Skin of body (tissue), 2 donors: Measurements from ENCODE around the gene C19orf25. TPM values are rescaled to one million over a fixed set of nuclear protein-coding genes. Genes with fewer than 3 reads are reported as not detected.
A peak's percentile ranks its signal among the peaks of the same experiment; 100 is the strongest.

Experiments
- DNase-seq: peaks from one replicate; lab custom pipeline; 2025; lab: John Stamatoyannopoulos, UW
- total RNA-seq: library from RNA; depleted of rRNA; stranded (reverse); fragments of >200 nt; gene quantifications from one replicate; pipeline ENCODE4 v1.2.3, GENCODE V29; 2014

Gene C19orf25
- total RNA-seq, 1 donor from 2014 or later = 11.6 TPM

- no peak for DNase-seq
Measured at GRCh38 chr19:1496714-1497577, 17.9 kb upstream of the C19orf25 start.

- DNase-seq = no peak
Measured at GRCh38 chr19:1495799-1496713, 17.0 kb upstream of the C19orf25 start.

GRCh38 chr19:1495051-1495798 lies 16.2 kb upstream of the C19orf25 start:
- DNase-seq = no peak

- DNase-seq = no peak
Measured at GRCh38 chr19:1494115-1494815, 15.2 kb upstream of the C19orf25 start.

- DNase-seq = no peak
Measured at GRCh38 chr19:1492474-1493006, 13.5 kb upstream of the C19orf25 start.

- no peak for DNase-seq
Measured at GRCh38 chr19:1491849-1492170, 12.8 kb upstream of the C19orf25 start.

- DNase-seq = no peak
Measured at GRCh38 chr19:1491114-1491848, 12.3 kb upstream of the C19orf25 start, which contains the start of gene REEP6. TSS of gene REEP6 (plus strand) at chr19:1491181. CDS start at chr19:1491270, 89 bp downstream.

- DNase-seq = peak; percentile 100
Measured at GRCh38 chr19:1490311-1491113, 11.5 kb upstream of the C19orf25 start, which contains the start of gene PCSK4. TSS of gene PCSK4 (minus strand) at chr19:1490350. CDS start at chr19:1490346, 4 bp downstream.

GRCh38 chr19:1489463-1490310 lies 10.7 kb upstream of the C19orf25 start:
- no peak for DNase-seq

- no peak for DNase-seq
Measured at GRCh38 chr19:1488282-1488601, 9.2 kb upstream of the C19orf25 start.

- no peak for DNase-seq
Measured at GRCh38 chr19:1487576-1488281, 8.7 kb upstream of the C19orf25 start.

GRCh38 chr19:1486720-1487575 lies 7.9 kb upstream of the C19orf25 start:
- no peak for DNase-seq

- DNase-seq = no peak
Measured at GRCh38 chr19:1483979-1484428, 5.0 kb upstream of the C19orf25 start.

- no peak for DNase-seq
Measured at GRCh38 chr19:1483131-1483978, 4.3 kb upstream of the C19orf25 start.

- no peak for DNase-seq
Measured at GRCh38 chr19:1482361-1483130, 3.5 kb upstream of the C19orf25 start.
